Osteoblast (primary cell): Measurements from ENCODE around the gene CTSL. TPM values are rescaled to one million over a fixed set of nuclear protein-coding genes. Genes with fewer than 3 reads are reported as not detected.

Experiments used
- DNase-seq: peaks from one replicate; pipeline ENCODE4 v3.0.0; 2011; ENCODE audit warnings: low spot score, mixed read lengths; ENCODE audit not compliant: insufficient read length; ENCODE audit errors: missing footprints
- H2AFZ ChIP-seq: 2 replicates; pipeline ENCODE4 v1.6.0; 2011; ENCODE audit warnings: mild to moderate bottlenecking, low read length
- H3K27ac ChIP-seq: 2 replicates; pipeline ENCODE4 v1.5.1; 2011; ENCODE audit warnings: mild to moderate bottlenecking, low read depth, low read length, moderate library complexity
- H3K27me3 ChIP-seq: 2 replicates; pipeline ENCODE4 v1.6.0; 2012; ENCODE audit warnings: mild to moderate bottlenecking, control low read depth, inconsistent platforms, low read length, moderate library complexity; ENCODE audit not compliant: insufficient read depth
- H3K36me3 ChIP-seq: 2 replicates; pipeline ENCODE4 v1.5.1; 2011; ENCODE audit warnings: mild to moderate bottlenecking, low read length, control low read depth, moderate library complexity; ENCODE audit not compliant: insufficient read depth
- H3K4me1 ChIP-seq: 2 replicates; pipeline ENCODE4 v1.5.1; 2011; ENCODE audit warnings: mild to moderate bottlenecking, low read length, control low read depth, moderate library complexity; ENCODE audit not compliant: insufficient read depth
- H3K4me2 ChIP-seq: 2 replicates; pipeline ENCODE4 v1.6.0; 2011; ENCODE audit warnings: mild to moderate bottlenecking, low read length; ENCODE audit not compliant: insufficient read depth
- H3K4me3 ChIP-seq: fragments of 200-600 bp; sonication (generic); 3 replicates; pipeline ENCODE4 v1.5.1; 2012; ENCODE audit warnings: mild to moderate bottlenecking, low read length, inconsistent platforms; ENCODE audit not compliant: insufficient read depth
- H3K79me2 ChIP-seq: 2 replicates; pipeline ENCODE4 v1.6.0; 2012; ENCODE audit warnings: mild to moderate bottlenecking, low read length, control low read depth, inconsistent platforms; ENCODE audit not compliant: insufficient read depth
- H3K9me3 ChIP-seq: 2 replicates; pipeline ENCODE4 v1.5.1; 2011; ENCODE audit warnings: low read depth, low read length, control low read depth
- H4K20me1 ChIP-seq: 2 replicates; pipeline ENCODE4 v1.6.0; 2012; ENCODE audit warnings: mild to moderate bottlenecking, low read length, control low read depth; ENCODE audit not compliant: insufficient read depth
- CTCF ChIP-seq: IDR thresholded peaks from 2 replicates; pipeline ENCODE4 v1.5.1; 2011; ENCODE audit warnings: mild to moderate bottlenecking, low read depth, low read length, moderate library complexity; ENCODE audit errors: extremely low read depth
- total RNA-seq: library from RNA; depleted of rRNA; stranded (reverse); fragments of >200 nt; gene quantifications from 2 replicates; pipeline ENCODE4 v1.2.3, GENCODE V29; 2012

The CTSL gene
- total RNA-seq, 1 donor, result 384 TPM

GRCh38 chr9:87708986-87709728 is 16.8 kb upstream of the CTSL start:
- Histone ChIP-seq H3K27me3 (no peaks in the 10 kb centered on the region), H2AFZ (no peak overlapping the region), H4K20me1 (no peaks in the 10 kb centered on the region), H3K79me2 (no peaks in the 10 kb centered on the region), H3K27ac (no peak overlapping the region), H3K4me1 (peaks cover 30% of the 10 kb centered on the region), H3K36me3 (no peaks in the 10 kb centered on the region), H3K4me3 (no peak overlapping the region), H3K4me2 (no peak overlapping the region), H3K9me3 (no peaks in the 10 kb centered on the region)
- no peak for DNase-seq
- TF ChIP-seq CTCF, result no peak

DNA sequence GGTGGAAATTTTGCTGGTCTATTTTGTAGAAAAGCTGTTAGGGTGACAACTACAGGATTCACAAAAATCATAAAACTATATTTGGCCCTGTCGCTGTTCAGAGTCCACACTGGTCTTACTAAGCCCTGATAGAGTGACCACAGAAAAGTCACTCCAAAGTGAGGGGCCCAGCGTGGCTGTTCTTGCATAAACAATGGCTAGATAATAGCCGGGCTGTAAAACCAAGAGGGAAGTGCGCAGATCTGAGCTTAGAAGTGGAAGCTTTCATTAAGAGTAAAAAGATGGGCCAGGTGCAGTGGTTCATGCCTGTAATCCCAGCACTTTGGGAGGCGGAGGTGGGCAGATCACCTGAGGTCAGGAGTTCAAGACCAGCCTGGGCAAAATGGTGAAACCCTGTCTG is 15.5 kb upstream of the CTSL start:
- Histone ChIP-seq H3K4me3 (no peak overlapping the region), H4K20me1 (no peaks in the 10 kb centered on the region), H3K27me3 (no peaks in the 10 kb centered on the region), H3K27ac (peak overlapping the region; percentile 100), H2AFZ (no peak overlapping the region), H3K9me3 (no peaks in the 10 kb centered on the region), H3K79me2 (no peaks in the 10 kb centered on the region), H3K4me2 (no peak overlapping the region), H3K4me1 (peaks cover 43% of the 10 kb centered on the region), H3K36me3 (no peaks in the 10 kb centered on the region)
- DNase-seq, result no peak
- TF ChIP-seq CTCF, result no peak

DNA sequence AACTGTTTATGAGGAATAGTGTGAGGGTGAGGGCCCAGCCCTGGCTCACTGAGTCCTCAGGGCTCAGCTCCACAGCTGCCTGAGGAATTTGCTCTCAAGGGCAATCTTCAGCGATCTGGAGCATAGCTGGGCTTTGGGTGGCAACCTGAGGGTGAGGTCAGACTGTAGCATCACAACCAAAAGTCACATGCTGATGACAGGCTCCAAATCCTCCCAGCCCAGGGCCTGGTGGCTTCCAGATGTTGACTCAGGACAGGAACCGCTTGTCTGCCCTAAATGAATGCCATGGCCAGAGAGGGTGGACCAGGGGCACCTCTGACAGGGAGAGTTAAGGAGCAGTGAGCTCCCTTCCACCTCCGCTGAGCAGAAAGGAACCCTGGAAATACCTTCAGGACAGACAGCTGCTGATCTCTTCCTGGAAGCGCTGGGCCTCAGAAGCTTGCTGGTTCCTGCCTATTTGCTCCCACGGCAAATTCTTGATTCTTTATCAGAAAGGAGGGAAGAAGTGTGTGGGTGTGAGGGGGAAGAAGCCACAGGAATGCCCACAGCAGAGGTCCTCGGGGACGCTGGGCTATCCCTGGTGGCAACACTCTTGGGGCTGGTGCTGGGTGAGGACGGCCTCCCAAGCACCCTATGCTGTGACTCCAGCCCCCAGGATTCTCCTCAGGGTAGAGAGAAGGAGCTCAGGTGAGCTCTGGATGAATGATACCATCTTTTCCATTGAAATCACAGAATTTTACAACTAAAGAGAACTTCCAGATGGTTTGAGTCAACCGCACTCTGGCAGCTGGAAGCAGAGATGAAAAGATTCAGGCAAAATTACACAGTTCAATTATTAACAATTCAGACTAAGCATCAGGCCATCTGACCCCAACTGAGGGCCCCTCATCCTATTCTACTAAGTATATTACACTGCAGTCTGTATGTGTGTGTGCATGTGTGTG is 13.8 kb upstream of the CTSL start:
- Histone ChIP-seq H4K20me1 (no peaks in the 10 kb centered on the region), H2AFZ (peak overlapping the region; percentile 70), H3K36me3 (no peaks in the 10 kb centered on the region), H3K4me1 (peaks cover 49% of the 10 kb centered on the region), H3K27me3 (no peaks in the 10 kb centered on the region), H3K79me2 (no peaks in the 10 kb centered on the region), H3K4me3 (peak overlapping the region; percentile 33), H3K9me3 (no peaks in the 10 kb centered on the region), H3K27ac (peak overlapping the region; percentile 100), H3K4me2 (peak overlapping the region; percentile 77)
- DNase-seq, result peak; percentile 91
- TF ChIP-seq CTCF, result no peak

- H3K4me3 ChIP-seq, result peak overlapping the region; percentile 32
- H3K79me2 ChIP-seq, result no peaks in the 10 kb centered on the region
- no peaks in the 10 kb centered on the region for H4K20me1 ChIP-seq
- no peaks in the 10 kb centered on the region for H3K36me3 ChIP-seq
- peak overlapping the region; percentile 77 for H3K4me2 ChIP-seq
- peaks cover 49% of the 10 kb centered on the region for H3K4me1 ChIP-seq
- TF ChIP-seq CTCF, result no peak
- H3K27me3 ChIP-seq, result no peaks in the 10 kb centered on the region
- no peak for DNase-seq
- no peaks in the 10 kb centered on the region for H3K9me3 ChIP-seq
- peak overlapping the region; percentile 100 for H3K27ac ChIP-seq
- H2AFZ ChIP-seq, result no peak overlapping the region
Measured at GRCh38 chr9:87712801-87713277, 13.1 kb upstream of the CTSL start.
